HK-2 (cell line): ENCODE results near the gene HOXD11.

Experiments used
- DNase-seq: peaks from one replicate; pipeline ENCODE4 v3.0.0-alpha.2; 2018; ENCODE audit not compliant: unreplicated experiment

The HOXD11 gene

GRCh38 chr2:176131848-176132158 lies 24.7 kb downstream of the HOXD11 start:
- DNase-seq: no peak

- no peak for DNase-seq
Observed at GRCh38 chr2:176132205-176133171, 25.4 kb downstream of the HOXD11 start.

- no peak for DNase-seq
Observed at GRCh38 chr2:176133389-176133788, 26.3 kb downstream of the HOXD11 start.

GRCh38 chr2:176134035-176134434 lies 27.0 kb downstream of the HOXD11 start:
- no peak for DNase-seq

GRCh38 chr2:176135035-176135440 lies 28.0 kb downstream of the HOXD11 start:
- DNase-seq: no peak

- peak; percentile 46 for DNase-seq
Observed at GRCh38 chr2:176136374-176137251, 29.5 kb downstream of the HOXD11 start.

GRCh38 chr2:176137252-176137580 lies 30.1 kb downstream of the HOXD11 start:
- no peak for DNase-seq

- no peak for DNase-seq
Observed at GRCh38 chr2:176137906-176138305, 30.8 kb downstream of the HOXD11 start.

- no peak for DNase-seq
Observed at GRCh38 chr2:176138526-176138922, 31.4 kb downstream of the HOXD11 start.

- no peak for DNase-seq
Observed at GRCh38 chr2:176138923-176139660, 32.0 kb downstream of the HOXD11 start.

GRCh38 chr2:176139661-176140512 lies 32.8 kb downstream of the HOXD11 start:
- no peak for DNase-seq

- peak; percentile 86 for DNase-seq
Observed at GRCh38 chr2:176140513-176141317, 33.6 kb downstream of the HOXD11 start.

GRCh38 chr2:176142281-176142680 lies 35.2 kb downstream of the HOXD11 start:
- DNase-seq: no peak

GRCh38 chr2:176145085-176145969 lies 38.2 kb downstream of the HOXD11 start:
- no peak for DNase-seq

- no peak for DNase-seq
Observed at GRCh38 chr2:176146101-176146500, 39.0 kb downstream of the HOXD11 start.

- no peak for DNase-seq
Observed at GRCh38 chr2:176146645-176147044, 39.6 kb downstream of the HOXD11 start.

- no peak for DNase-seq
Observed at GRCh38 chr2:176147210-176147799, 40.2 kb downstream of the HOXD11 start.

GRCh38 chr2:176147800-176148496 lies 40.9 kb downstream of the HOXD11 start:
- no peak for DNase-seq
